Measurements from ENCODE around the gene ZNF615. TPM values are rescaled to one million over a fixed set of nuclear protein-coding genes. Genes with fewer than 3 reads are reported as not detected.

The ZNF615 gene
- total and polyA plus RNA-seq, 2 experiments from 2014 or later, result 4.5 to 11.4 TPM

DNA sequence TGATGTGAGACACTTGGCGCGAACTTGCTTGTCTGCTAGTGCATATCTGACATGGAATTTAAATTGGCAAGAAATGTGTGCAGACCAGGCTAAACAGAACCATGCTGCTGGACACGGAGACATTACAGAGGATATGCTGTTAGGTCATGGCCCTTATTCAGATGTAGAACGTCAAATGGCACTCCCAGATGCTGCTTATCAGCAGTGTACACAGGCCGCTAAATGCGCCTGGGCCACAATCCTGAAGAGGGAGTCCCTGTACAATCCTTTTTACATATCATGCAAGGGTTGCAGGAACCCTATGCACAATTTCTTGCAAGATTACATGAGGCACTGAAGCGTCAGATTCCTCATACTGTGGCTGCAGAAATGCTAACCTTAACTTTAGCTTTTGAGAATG is 30.7 kb downstream of the ZNF615 start:
- Mint-ChIP-seq H3K36me3 (ENCODE audit: low read depth) (peaks cover 83% of the 10 kb centered on the region), H3K27ac (no peak overlapping the region), H3K9me3 (peaks cover 63% of the 10 kb centered on the region), H3K4me1 (no peaks in the 10 kb centered on the region), H3K4me3 (no peak overlapping the region), H3K27me3 (ENCODE audit: insufficient read depth, low read depth, poor library complexity) (peaks cover 2% of the 10 kb centered on the region)
- TF ChIP-seq, protein P1, sequence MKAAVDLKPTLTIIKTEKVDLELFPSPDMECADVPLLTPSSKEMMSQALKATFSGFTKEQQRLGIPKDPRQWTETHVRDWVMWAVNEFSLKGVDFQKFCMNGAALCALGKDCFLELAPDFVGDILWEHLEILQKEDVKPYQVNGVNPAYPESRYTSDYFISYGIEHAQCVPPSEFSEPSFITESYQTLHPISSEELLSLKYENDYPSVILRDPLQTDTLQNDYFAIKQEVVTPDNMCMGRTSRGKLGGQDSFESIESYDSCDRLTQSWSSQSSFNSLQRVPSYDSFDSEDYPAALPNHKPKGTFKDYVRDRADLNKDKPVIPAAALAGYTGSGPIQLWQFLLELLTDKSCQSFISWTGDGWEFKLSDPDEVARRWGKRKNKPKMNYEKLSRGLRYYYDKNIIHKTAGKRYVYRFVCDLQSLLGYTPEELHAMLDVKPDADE (IDR thresholded peaks at IDR 0.05), result no peak
- no peak for TF ChIP-seq JUNB (IDR thresholded peaks at IDR 0.05; ENCODE audit: unreplicated experiment)
- TF ChIP-seq POLR2AphosphoS5 (IDR thresholded peaks at IDR 0.05; ENCODE audit: low read depth), result no peak
- TF ChIP-seq, protein P2, sequence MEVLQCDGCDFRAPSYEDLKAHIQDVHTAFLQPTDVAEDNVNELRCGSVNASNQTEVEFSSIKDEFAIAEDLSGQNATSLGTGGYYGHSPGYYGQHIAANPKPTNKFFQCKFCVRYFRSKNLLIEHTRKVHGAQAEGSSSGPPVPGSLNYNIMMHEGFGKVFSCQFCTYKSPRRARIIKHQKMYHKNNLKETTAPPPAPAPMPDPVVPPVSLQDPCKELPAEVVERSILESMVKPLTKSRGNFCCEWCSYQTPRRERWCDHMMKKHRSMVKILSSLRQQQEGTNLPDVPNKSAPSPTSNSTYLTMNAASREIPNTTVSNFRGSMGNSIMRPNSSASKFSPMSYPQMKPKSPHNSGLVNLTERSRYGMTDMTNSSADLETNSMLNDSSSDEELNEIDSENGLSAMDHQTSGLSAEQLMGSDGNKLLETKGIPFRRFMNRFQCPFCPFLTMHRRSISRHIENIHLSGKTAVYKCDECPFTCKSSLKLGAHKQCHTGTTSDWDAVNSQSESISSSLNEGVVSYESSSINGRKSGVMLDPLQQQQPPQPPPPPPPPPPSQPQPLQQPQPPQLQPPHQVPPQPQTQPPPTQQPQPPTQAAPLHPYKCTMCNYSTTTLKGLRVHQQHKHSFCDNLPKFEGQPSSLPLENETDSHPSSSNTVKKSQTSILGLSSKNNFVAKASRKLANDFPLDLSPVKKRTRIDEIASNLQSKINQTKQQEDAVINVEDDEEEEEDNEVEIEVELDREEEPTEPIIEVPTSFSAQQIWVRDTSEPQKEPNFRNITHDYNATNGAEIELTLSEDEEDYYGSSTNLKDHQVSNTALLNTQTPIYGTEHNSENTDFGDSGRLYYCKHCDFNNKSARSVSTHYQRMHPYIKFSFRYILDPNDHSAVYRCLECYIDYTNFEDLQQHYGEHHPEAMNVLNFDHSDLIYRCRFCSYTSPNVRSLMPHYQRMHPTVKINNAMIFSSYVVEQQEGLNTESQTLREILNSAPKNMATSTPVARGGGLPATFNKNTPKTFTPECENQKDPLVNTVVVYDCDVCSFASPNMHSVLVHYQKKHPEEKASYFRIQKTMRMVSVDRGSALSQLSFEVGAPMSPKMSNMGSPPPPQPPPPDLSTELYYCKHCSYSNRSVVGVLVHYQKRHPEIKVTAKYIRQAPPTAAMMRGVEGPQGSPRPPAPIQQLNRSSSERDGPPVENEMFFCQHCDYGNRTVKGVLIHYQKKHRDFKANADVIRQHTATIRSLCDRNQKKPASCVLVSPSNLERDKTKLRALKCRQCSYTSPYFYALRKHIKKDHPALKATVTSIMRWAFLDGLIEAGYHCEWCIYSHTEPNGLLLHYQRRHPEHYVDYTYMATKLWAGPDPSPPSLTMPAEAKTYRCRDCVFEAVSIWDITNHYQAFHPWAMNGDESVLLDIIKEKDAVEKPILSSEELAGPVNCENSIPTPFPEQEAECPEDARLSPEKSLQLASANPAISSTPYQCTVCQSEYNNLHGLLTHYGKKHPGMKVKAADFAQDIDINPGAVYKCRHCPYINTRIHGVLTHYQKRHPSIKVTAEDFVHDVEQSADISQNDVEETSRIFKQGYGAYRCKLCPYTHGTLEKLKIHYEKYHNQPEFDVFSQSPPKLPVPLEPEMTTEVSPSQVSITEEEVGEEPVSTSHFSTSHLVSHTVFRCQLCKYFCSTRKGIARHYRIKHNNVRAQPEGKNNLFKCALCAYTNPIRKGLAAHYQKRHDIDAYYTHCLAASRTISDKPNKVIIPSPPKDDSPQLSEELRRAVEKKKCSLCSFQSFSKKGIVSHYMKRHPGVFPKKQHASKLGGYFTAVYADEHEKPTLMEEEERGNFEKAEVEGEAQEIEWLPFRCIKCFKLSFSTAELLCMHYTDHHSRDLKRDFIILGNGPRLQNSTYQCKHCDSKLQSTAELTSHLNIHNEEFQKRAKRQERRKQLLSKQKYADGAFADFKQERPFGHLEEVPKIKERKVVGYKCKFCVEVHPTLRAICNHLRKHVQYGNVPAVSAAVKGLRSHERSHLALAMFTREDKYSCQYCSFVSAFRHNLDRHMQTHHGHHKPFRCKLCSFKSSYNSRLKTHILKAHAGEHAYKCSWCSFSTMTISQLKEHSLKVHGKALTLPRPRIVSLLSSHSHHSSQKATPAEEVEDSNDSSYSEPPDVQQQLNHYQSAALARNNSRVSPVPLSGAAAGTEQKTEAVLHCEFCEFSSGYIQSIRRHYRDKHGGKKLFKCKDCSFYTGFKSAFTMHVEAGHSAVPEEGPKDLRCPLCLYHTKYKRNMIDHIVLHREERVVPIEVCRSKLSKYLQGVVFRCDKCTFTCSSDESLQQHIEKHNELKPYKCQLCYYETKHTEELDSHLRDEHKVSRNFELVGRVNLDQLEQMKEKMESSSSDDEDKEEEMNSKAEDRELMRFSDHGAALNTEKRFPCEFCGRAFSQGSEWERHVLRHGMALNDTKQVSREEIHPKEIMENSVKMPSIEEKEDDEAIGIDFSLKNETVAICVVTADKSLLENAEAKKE (CRISPR knock-in tag; IDR thresholded peaks at IDR 0.05), result no peak
- TF ChIP-seq STAT1 (IDR thresholded peaks at IDR 0.05; ENCODE audit: unreplicated experiment), result no peak
- TF ChIP-seq ZNF114 (CRISPR knock-in tag; IDR thresholded peaks at IDR 0.05), result no peak
- TF ChIP-seq EZH2 (IDR thresholded peaks at IDR 0.05; ENCODE audit: low read depth, unreplicated experiment), result no peak
- no peak for TF ChIP-seq NANOG (IDR thresholded peaks at IDR 0.05; ENCODE audit: borderline replicate concordance)
- no peak for TF ChIP-seq EZH2phosphoT487 (IDR thresholded peaks at IDR 0.05; ENCODE audit: unreplicated experiment)
- TF ChIP-seq, protein P3, sequence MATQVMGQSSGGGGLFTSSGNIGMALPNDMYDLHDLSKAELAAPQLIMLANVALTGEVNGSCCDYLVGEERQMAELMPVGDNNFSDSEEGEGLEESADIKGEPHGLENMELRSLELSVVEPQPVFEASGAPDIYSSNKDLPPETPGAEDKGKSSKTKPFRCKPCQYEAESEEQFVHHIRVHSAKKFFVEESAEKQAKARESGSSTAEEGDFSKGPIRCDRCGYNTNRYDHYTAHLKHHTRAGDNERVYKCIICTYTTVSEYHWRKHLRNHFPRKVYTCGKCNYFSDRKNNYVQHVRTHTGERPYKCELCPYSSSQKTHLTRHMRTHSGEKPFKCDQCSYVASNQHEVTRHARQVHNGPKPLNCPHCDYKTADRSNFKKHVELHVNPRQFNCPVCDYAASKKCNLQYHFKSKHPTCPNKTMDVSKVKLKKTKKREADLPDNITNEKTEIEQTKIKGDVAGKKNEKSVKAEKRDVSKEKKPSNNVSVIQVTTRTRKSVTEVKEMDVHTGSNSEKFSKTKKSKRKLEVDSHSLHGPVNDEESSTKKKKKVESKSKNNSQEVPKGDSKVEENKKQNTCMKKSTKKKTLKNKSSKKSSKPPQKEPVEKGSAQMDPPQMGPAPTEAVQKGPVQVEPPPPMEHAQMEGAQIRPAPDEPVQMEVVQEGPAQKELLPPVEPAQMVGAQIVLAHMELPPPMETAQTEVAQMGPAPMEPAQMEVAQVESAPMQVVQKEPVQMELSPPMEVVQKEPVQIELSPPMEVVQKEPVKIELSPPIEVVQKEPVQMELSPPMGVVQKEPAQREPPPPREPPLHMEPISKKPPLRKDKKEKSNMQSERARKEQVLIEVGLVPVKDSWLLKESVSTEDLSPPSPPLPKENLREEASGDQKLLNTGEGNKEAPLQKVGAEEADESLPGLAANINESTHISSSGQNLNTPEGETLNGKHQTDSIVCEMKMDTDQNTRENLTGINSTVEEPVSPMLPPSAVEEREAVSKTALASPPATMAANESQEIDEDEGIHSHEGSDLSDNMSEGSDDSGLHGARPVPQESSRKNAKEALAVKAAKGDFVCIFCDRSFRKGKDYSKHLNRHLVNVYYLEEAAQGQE (IDR thresholded peaks at IDR 0.05; ENCODE audit: unreplicated experiment), result no peak
- TF ChIP-seq ZNF331 (CRISPR knock-in tag; IDR thresholded peaks at IDR 0.05; ENCODE audit: low read depth), result no peak
- TF ChIP-seq, protein P4, sequence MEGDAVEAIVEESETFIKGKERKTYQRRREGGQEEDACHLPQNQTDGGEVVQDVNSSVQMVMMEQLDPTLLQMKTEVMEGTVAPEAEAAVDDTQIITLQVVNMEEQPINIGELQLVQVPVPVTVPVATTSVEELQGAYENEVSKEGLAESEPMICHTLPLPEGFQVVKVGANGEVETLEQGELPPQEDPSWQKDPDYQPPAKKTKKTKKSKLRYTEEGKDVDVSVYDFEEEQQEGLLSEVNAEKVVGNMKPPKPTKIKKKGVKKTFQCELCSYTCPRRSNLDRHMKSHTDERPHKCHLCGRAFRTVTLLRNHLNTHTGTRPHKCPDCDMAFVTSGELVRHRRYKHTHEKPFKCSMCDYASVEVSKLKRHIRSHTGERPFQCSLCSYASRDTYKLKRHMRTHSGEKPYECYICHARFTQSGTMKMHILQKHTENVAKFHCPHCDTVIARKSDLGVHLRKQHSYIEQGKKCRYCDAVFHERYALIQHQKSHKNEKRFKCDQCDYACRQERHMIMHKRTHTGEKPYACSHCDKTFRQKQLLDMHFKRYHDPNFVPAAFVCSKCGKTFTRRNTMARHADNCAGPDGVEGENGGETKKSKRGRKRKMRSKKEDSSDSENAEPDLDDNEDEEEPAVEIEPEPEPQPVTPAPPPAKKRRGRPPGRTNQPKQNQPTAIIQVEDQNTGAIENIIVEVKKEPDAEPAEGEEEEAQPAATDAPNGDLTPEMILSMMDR (conservative IDR thresholded peaks at IDR 0.05; ENCODE audit: low read depth in 2 of 2), result no peak
- no peak for TF ChIP-seq CREB1 (CRISPR knock-in tag; IDR thresholded peaks at IDR 0.05; ENCODE audit: low read depth)
- Histone ChIP-seq H3K9me2 (ENCODE audit: insufficient read depth) (no peaks in the 10 kb centered on the region), H2AFZ (no peak overlapping the region), H3K79me2 (replicated peaks; ENCODE audit: insufficient read depth) (peaks cover 37% of the 10 kb centered on the region), H3K4me1 (ENCODE audit: insufficient read depth) (no peaks in the 10 kb centered on the region), H3K4me3 (no peak overlapping the region), H3K27ac (ENCODE audit: low read depth) (no peak overlapping the region), H4K20me1 (replicated peaks; ENCODE audit: insufficient read depth) (no peaks in the 10 kb centered on the region), H3K27me3 (ENCODE audit: insufficient read depth) (no peaks in the 10 kb centered on the region), H3K4me2 (no peak overlapping the region), H3K36me3 (ENCODE audit: insufficient read depth) (peaks cover 29% of the 10 kb centered on the region), H3F3A (replicated peaks; ENCODE audit: low read depth) (no peaks in the 10 kb centered on the region)
- no peak for ATAC-seq
- DNase-seq (ENCODE audit: low spot score), result no peak

Data from GM23338 (cell line).